A673 (cell line): ENCODE results near the gene SLC6A12. TPM values are rescaled to one million over a fixed set of nuclear protein-coding genes. Genes with fewer than 3 reads are reported as not detected.
"Not testable (repeated sequence)": the region's sequence is repeated elsewhere in the genome, so short reads cannot be mapped to it uniquely, and the experiment has no call there.

ENCODE experiments used
- BruUV-seq: library from RNA; stranded (reverse); fragments of 400-500 nt; replicated peaks from 2 replicates; lab custom pipeline; 2021; lab: Mats Ljungman, UMichigan
- CTCF ChIA-PET: fragments of 300-600 bp; sonication (Branson Sonifier 250); formaldehyde crosslinking; loops from one replicate; lab custom pipeline; 2022; ENCODE audit warnings: antibody characterized with exemption; lab: Charles Lee
- POLR2A ChIA-PET: fragments of 300-600 bp; sonication (Branson Sonifier 250); formaldehyde crosslinking; loops from one replicate; lab custom pipeline; 2022; ENCODE audit warnings: antibody characterized with exemption; ENCODE audit not compliant: low non-redundant PET; lab: Charles Lee
- DNase-seq: peaks from one replicate; pipeline ENCODE4 v3.0.0-alpha.2; 2015; ENCODE audit warnings: low spot score
- H3K27ac ChIP-seq: fragments of 200-600 bp; sonication (generic); 2 replicates; pipeline ENCODE4 v1.5.1; 2016; ENCODE audit warnings: mixed run types, low read depth, mild to moderate bottlenecking, mixed read lengths, antibody characterized with exemption, low read length; ENCODE audit not compliant: poor library complexity, severe bottlenecking
- H3K27me3 ChIP-seq: fragments of 200-600 bp; sonication (generic); replicated peaks from 2 replicates; pipeline ENCODE4 v1.6.1; 2017; ENCODE audit warnings: mixed run types, low read depth, mild to moderate bottlenecking, mixed read lengths, antibody characterized with exemption, low read length; ENCODE audit not compliant: insufficient read depth, poor library complexity
- H3K36me3 ChIP-seq: fragments of 200-600 bp; sonication (generic); 2 replicates; pipeline ENCODE4 v1.6.1; 2016; ENCODE audit warnings: mixed run types, mild to moderate bottlenecking, mixed read lengths, antibody characterized with exemption, low read length; ENCODE audit not compliant: insufficient read depth, poor library complexity, severe bottlenecking
- H3K4me1 ChIP-seq: fragments of 200-600 bp; sonication (generic); 2 replicates; pipeline ENCODE4 v1.6.1; 2017; ENCODE audit warnings: mixed run types, mild to moderate bottlenecking, mixed read lengths, antibody characterized with exemption, low read length; ENCODE audit not compliant: insufficient read depth, poor library complexity, severe bottlenecking
- H3K4me3 ChIP-seq: fragments of 200-600 bp; sonication (generic); 2 replicates; pipeline ENCODE4 v1.5.1; 2016; ENCODE audit warnings: low read depth, mixed run types, mild to moderate bottlenecking, mixed read lengths, low read length; ENCODE audit not compliant: poor library complexity, severe bottlenecking
- H3K9me3 ChIP-seq: fragments of 200-600 bp; sonication (generic); 2 replicates; pipeline ENCODE4 v1.6.1; 2016; ENCODE audit warnings: mixed run types, low read depth, mild to moderate bottlenecking, mixed read lengths, antibody characterized with exemption, low read length; ENCODE audit not compliant: poor library complexity, severe bottlenecking
- EZH2 ChIP-seq: fragments of 200-600 bp; sonication (generic); IDR thresholded peaks from 2 replicates; pipeline ENCODE4 v1.6.1; 2017; ENCODE audit warnings: borderline replicate concordance, low read depth, mild to moderate bottlenecking, mixed read lengths, antibody characterized with exemption, low read length; ENCODE audit not compliant: poor library complexity, severe bottlenecking
- intact Hi-C: fragments of 100-400 bp; cut with micrococcal nuclease; formaldehyde crosslinking; loops from one replicate; pipeline ENCODE4 v1.10.0; 2022; ENCODE audit not compliant: unreplicated experiment
- total RNA-seq: library from RNA; stranded (reverse); gene quantifications from 2 replicates; pipeline ENCODE4 v1.2.3, GENCODE V29; 2021
- TF ChIP-seq, protein P1 (sequence below): fragments of 300-800, 200-600 bp; sonication (generic); conservative IDR thresholded peaks from 2 replicates; pipeline ENCODE4 v1.5.1; 2017; ENCODE audit warnings: low read depth, mild to moderate bottlenecking, antibody characterized with exemption, low read length, moderate library complexity, mixed read lengths

Gene SLC6A12
- total RNA-seq, 1 experiment from 2014 or later = not detected

DNA sequence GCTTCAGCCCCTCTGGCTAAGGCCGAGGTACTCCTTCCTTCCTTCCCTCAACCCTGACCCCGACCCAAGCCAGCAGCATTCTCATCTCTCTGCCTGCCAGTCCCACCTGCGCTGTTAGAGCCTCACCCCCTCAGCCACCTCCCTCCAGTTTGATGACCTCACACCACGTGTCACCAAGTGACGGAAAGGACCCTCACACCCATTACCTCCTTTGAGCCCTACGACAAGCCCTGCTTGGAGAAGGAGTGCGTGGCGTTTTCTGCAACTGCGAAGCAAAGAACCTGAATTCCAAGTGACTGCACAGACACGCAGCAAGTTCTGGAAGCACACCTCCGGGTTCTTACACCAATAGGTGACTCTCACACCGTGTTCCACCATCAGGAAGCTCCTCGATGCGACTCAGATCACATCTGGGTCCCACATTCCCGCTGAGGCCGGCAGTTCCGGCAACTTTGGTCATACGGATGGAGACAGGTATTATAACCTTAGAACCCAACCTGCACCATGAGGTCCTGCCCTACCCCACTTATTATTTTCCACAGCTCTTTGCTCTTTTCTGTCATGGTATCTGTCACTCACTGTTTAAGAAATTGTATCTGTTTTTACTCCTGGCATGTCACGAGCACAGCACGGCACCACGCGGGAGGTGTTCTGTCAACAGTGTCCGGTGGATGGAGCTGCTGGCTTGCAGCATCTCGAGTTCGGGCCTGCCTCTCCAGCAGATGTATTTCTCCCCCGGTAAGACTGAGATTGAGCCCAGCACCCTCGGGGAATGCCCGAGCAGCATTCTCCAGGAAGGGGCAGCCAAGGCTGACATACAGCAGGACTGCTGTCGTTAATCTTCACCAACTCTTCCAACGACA is 5.0 kb upstream of the SLC6A12 start:
- ChIA-PET POLR2A (no interaction called here), CTCF (interaction anchor here (0.5 to 1.0 kb wide), 3 partner anchors 14 to 65 kb away, joined by 3 to 5 read pairs (median 4); no protein-coding TSS in a partner anchor)
- BruUV-seq = no TSS peak
- TF ChIP-seq, protein P1, sequence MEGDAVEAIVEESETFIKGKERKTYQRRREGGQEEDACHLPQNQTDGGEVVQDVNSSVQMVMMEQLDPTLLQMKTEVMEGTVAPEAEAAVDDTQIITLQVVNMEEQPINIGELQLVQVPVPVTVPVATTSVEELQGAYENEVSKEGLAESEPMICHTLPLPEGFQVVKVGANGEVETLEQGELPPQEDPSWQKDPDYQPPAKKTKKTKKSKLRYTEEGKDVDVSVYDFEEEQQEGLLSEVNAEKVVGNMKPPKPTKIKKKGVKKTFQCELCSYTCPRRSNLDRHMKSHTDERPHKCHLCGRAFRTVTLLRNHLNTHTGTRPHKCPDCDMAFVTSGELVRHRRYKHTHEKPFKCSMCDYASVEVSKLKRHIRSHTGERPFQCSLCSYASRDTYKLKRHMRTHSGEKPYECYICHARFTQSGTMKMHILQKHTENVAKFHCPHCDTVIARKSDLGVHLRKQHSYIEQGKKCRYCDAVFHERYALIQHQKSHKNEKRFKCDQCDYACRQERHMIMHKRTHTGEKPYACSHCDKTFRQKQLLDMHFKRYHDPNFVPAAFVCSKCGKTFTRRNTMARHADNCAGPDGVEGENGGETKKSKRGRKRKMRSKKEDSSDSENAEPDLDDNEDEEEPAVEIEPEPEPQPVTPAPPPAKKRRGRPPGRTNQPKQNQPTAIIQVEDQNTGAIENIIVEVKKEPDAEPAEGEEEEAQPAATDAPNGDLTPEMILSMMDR = no peak
- no peak for TF ChIP-seq EZH2
- no peak overlapping the region for H3K27ac ChIP-seq
- no peak for DNase-seq
- no peaks in the 10 kb centered on the region for H3K4me1 ChIP-seq
- H3K27me3 ChIP-seq = peaks cover 7% of the 10 kb centered on the region
- no peak overlapping the region for H3K4me3 ChIP-seq
- no peaks in the 10 kb centered on the region for H3K36me3 ChIP-seq
- no peaks in the 10 kb centered on the region for H3K9me3 ChIP-seq
- intact Hi-C loops = no loop called here

DNA sequence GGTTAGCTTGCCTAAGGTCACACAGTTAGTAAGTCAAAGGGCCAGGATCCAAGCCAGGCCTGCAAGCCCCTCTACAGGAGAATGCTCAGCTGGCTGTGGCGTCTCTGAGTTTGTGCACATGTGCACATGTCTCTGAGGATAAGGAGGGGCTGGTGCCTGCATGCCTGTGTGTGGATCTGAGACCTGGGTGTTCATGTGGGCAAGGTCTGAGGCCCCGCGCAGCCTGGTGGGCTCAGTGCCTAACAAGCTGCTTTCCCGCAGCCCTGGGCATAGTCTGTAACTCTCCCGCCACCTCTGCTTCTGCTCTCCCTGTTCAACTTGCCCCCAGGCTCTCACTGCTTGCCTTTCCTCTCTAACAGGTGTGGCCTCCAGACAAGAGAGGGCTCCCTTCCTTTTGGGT is 4.3 kb upstream of the SLC6A12 start:
- Histone ChIP-seq H3K4me3 (no peak overlapping the region), H3K27me3 (peaks cover 14% of the 10 kb centered on the region), H3K36me3 (no peaks in the 10 kb centered on the region), H3K27ac (no peak overlapping the region), H3K9me3 (no peaks in the 10 kb centered on the region), H3K4me1 (no peaks in the 10 kb centered on the region)
- intact Hi-C loops = no loop called here
- BruUV-seq = no TSS peak
- ChIA-PET POLR2A (no interaction called here), CTCF (no interaction called here)
- TF ChIP-seq, protein P1 = no peak
- TF ChIP-seq EZH2 = no peak
- no peak for DNase-seq

- H3K27ac ChIP-seq, H3K4me1 ChIP-seq, intact Hi-C loops, POLR2A ChIA-PET, H3K4me3 ChIP-seq, DNase-seq, BruUV-seq, H3K9me3 ChIP-seq, H3K36me3 ChIP-seq, CTCF ChIA-PET: not testable (repeated sequence)
- peaks cover 17% of the 10 kb centered on the region for H3K27me3 ChIP-seq
Measured at GRCh38 chr12:217029-217428, 3.1 kb upstream of the SLC6A12 start.

DNA sequence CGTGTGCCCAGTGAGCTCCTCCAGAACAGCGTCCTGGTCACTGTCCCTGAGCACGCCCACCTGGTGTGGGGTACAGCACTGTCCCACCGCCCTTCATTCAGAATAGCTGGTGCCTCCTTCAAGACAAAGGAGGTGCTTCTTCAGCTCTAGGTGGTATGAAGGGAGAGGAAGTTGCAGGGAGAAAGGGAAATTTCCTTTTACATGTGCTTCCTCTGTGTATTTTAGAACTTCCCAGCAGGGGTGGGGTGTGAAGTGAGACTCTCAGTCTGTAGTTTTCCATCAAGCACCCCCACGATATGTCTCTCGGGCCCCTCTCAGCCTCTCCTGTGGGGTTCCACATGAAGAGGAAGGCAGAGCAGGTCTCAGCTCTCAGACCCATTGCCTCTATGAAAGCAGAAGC is 1.2 kb upstream of the SLC6A12 start:
- H3K27ac ChIP-seq = no peak overlapping the region
- no peak overlapping the region for H3K4me3 ChIP-seq
- H3K36me3 ChIP-seq = no peaks in the 10 kb centered on the region
- CTCF ChIA-PET = no interaction called here
- H3K27me3 ChIP-seq = peaks cover 17% of the 10 kb centered on the region
- no peaks in the 10 kb centered on the region for H3K9me3 ChIP-seq
- TF ChIP-seq, protein P1 = no peak
- no peak for TF ChIP-seq EZH2
- no TSS peak for BruUV-seq
- intact Hi-C loops = no loop called here
- DNase-seq = no peak
- POLR2A ChIA-PET = no interaction called here
- H3K4me1 ChIP-seq = no peaks in the 10 kb centered on the region
